ENCODE measurements around the gene DSCAM.

The DSCAM gene

GRCh38 chr21:40733024-40733397, 113.9 kb downstream of the DSCAM start:
- no peak overlapping the region for H3K4me3 ChIP-seq (ENCODE audit: low read depth, low read length)
- no peak for TF ChIP-seq CTCF (conservative IDR thresholded peaks at IDR 0.05; ENCODE audit: low read depth, low read length)
- DNase-seq (ENCODE audit: low read depth): no peak

- TF ChIP-seq CTCF (conservative IDR thresholded peaks at IDR 0.05; ENCODE audit: low read depth, low read length): no peak
- no peak overlapping the region for H3K4me3 ChIP-seq (ENCODE audit: low read depth, low read length)
- DNase-seq (ENCODE audit: low read depth): no peak
Measured at GRCh38 chr21:40732253-40733023, 114.5 kb downstream of the DSCAM start.

GRCh38 chr21:40731206-40731605, 115.8 kb downstream of the DSCAM start:
- no peak overlapping the region for H3K4me3 ChIP-seq (ENCODE audit: low read depth, low read length)
- no peak for TF ChIP-seq CTCF (conservative IDR thresholded peaks at IDR 0.05; ENCODE audit: low read depth, low read length)
- no peak for DNase-seq (ENCODE audit: low read depth)

- TF ChIP-seq CTCF (conservative IDR thresholded peaks at IDR 0.05; ENCODE audit: low read depth, low read length): no peak
- DNase-seq (ENCODE audit: low read depth): no peak
- H3K4me3 ChIP-seq (ENCODE audit: low read depth, low read length): no peak overlapping the region
Measured at GRCh38 chr21:40730426-40730800, 116.5 kb downstream of the DSCAM start.

GRCh38 chr21:40729761-40730425, 117.1 kb downstream of the DSCAM start:
- DNase-seq (ENCODE audit: low read depth): no peak

GRCh38 chr21:40723966-40724365, 123.0 kb downstream of the DSCAM start:
- no peak overlapping the region for H3K4me3 ChIP-seq (ENCODE audit: low read depth, low read length)
- no peak for DNase-seq (ENCODE audit: low read depth)
- TF ChIP-seq CTCF (conservative IDR thresholded peaks at IDR 0.05; ENCODE audit: low read depth, low read length): no peak

More at GRCh38 chr21:40729761-40730425, 117.1 kb downstream of the DSCAM start:
- H3K4me3 ChIP-seq (ENCODE audit: low read depth, low read length): no peak overlapping the region
- TF ChIP-seq CTCF (conservative IDR thresholded peaks at IDR 0.05; ENCODE audit: low read depth, low read length): no peak

- no peak overlapping the region for H3K4me3 ChIP-seq (ENCODE audit: low read depth, low read length)
- no peak for TF ChIP-seq CTCF (conservative IDR thresholded peaks at IDR 0.05; ENCODE audit: low read depth, low read length)
- DNase-seq (ENCODE audit: low read depth): no peak
Measured at GRCh38 chr21:40723317-40723716, 123.6 kb downstream of the DSCAM start.
